Stimulated activated CD8-positive, alpha-beta memory T cell treated with anti-CD3 and anti-CD28 coated beads, Interleukin-12 subunit alpha, Interleukin-12 subunit beta, amount 100 ng/mL, for 4 hours (primary cell): ENCODE results near the gene KIAA1671.
A peak's percentile ranks its signal among the peaks of the same experiment; 100 is the strongest.
"Not testable (repeated sequence)": the region's sequence is repeated elsewhere in the genome, so short reads cannot be mapped to it uniquely, and the experiment has no call there.

Experiments
- DNase-seq: peaks from one replicate; pipeline ENCODE4 v3.0.0-alpha.2; 2020; ENCODE audit warnings: low read depth

Gene KIAA1671

DNA sequence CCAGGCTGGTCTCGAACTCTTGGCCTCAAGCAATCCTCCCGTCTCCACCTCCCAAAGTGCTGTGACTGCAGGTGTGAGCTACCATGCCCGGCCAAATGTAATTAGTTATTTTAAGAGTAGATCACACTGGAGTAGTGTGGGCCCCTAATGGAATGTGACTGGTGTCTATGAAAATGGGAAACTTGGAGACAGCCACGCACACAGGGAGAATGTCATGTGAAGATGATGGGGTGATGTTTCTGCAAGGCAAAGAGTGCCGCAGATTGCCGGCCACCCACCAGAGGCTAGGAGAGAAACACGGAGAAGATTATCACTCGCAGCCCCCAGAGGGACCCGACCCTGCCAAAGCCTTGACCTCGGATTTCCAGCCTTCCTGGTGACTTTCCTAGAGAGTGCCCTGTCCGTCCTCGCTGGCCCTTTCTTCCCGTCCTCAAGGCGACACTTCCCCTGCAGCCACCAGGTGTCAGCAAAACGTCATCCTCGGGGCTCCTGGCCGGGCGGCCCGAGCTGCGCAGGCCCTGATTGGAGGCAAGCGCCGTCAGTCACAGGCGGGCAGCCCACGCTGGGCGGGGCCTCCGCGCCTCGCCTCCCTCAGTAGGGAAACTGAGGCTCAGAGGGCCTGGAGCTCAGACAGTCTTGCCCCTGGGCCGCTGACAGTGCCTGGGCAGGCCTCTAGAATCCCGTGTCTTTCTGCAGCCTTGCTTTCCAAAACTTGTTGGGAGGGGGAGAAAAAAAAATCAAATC, 283.2 kb downstream of the KIAA1671 start:
- DNase-seq = peak; percentile 3

- no peak for DNase-seq
Measured at GRCh38 chr22:25236417-25236816, 283.9 kb downstream of the KIAA1671 start.

DNA sequence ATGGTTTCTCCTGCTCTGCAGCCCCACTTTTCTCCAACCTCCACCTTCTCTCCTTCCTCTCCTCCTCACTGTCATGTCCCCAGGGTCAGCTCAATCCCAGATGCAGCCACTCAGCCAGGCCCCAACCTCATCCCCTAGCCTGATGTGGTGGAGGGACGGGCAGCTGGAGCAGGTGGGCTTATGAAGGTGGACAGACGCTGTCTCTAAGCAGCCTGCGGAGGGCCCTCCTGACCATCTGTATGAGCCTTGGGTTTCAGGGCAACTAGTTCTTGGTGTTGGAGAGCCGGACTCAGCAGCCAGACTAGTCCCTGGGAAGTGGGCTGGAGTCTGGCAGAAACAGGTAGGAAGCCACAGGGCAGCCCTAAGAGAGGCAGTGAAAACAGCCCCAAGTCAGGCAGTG, 285.0 kb downstream of the KIAA1671 start:
- DNase-seq = no peak

- DNase-seq = not testable (repeated sequence)
Measured at GRCh38 chr22:25238058-25238457, 285.5 kb downstream of the KIAA1671 start.
